ENCODE measurements around the gene ATL2.

GRCh38 chr2:38256610-38257009, 120.5 kb downstream of the ATL2 start:
- TF ChIP-seq CTCF (IDR thresholded peaks at IDR 0.05): no peak
- TF ChIP-seq POLR2A (IDR thresholded peaks at IDR 0.05): no peak
